Activated CD8-positive, alpha-beta memory T cell treated with anti-CD3 and anti-CD28 coated beads for 36 hours (primary cell): ENCODE measurements around the gene UMPS. TPM values are rescaled to one million over a fixed set of nuclear protein-coding genes. Genes with fewer than 3 reads are reported as not detected.
"Not testable (repeated sequence)": the region's sequence is repeated elsewhere in the genome, so short reads cannot be mapped to it uniquely, and the experiment has no call there.

Experiments used
- CTCF ChIA-PET: fragments of 350-600 bp; sonication (Branson Sonifier 250); formaldehyde crosslinking; loops from one replicate; lab custom pipeline; 2021; ENCODE audit warnings: antibody characterized with exemption; lab: Charles Lee
- POLR2A ChIA-PET: fragments of 350-600 bp; sonication (Branson Sonifier 250); formaldehyde crosslinking; loops from one replicate; lab custom pipeline; 2021; ENCODE audit warnings: antibody characterized with exemption; lab: Charles Lee
- total RNA-seq, 2 experiments: library from RNA; stranded (reverse); gene quantifications; one replicate each; pipeline ENCODE4 v1.2.3, GENCODE V29; 2021

Gene UMPS
- total RNA-seq, 2 experiments from 2014 or later = 77.3 to 93.2 TPM

- CTCF ChIA-PET = interaction anchor here (0.7 to 1.0 kb wide), 2 partner anchors 114 to 636 kb away, joined by 3 read pairs; no protein-coding TSS in a partner anchor
- POLR2A ChIA-PET = no interaction called here
Measured at GRCh38 chr3:124787476-124788195, 57.4 kb downstream of the UMPS start.

DNA sequence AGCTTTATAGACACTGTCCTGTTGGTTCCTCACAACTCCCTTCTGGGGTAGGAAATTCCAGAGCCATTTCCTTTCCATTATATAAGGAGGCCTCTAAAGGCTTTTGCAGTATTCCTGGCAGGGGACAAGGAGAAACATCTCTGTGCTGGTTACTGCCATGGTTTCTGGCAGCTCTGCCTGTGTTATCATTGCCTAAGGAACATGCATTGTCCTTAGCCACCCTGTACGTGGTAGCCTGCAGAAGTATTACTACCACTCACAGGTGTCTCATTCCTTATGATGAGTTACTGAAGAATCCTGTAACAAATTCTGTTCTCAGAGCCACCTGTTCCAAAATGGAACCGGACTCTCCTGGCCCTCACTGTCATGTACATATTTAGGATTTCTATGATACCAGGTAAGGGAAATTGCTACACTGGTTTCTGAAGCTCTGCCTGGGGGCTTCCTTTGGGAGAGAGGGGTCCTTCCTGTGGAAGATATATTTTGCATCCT is 58.0 kb downstream of the UMPS start:
- ChIA-PET POLR2A (no interaction called here), CTCF (interaction anchor here (0.7 kb wide), 1 partner anchor 635 kb away, joined by 3 read pairs; no protein-coding TSS in a partner anchor)

- POLR2A ChIA-PET, CTCF ChIA-PET: not testable (repeated sequence)
Measured at GRCh38 chr3:124789103-124789502, 58.9 kb downstream of the UMPS start.

DNA sequence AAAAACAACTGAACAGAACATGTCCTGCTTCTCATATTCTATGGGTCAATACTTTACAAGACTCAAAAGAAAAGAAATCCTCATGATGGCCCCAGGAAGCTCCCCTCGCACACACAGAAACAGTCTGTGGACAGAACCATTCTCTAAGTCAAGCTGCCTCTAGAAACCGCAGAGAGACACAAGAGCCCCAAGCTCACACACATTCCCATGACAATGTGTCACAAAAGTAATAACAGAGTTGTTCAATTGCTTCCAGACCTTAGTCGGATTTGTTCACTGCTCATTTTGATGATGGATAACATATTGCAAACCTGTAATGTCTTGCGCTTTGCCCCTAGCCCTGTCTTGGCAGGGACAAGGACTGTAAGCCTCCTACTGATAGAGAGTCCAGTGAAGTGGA is 60.9 kb downstream of the UMPS start:
- CTCF ChIA-PET = no interaction called here
- POLR2A ChIA-PET = no interaction called here

GRCh38 chr3:124791639-124792151 is 61.4 kb downstream of the UMPS start:
- ChIA-PET CTCF (no interaction called here), POLR2A (no interaction called here)

DNA sequence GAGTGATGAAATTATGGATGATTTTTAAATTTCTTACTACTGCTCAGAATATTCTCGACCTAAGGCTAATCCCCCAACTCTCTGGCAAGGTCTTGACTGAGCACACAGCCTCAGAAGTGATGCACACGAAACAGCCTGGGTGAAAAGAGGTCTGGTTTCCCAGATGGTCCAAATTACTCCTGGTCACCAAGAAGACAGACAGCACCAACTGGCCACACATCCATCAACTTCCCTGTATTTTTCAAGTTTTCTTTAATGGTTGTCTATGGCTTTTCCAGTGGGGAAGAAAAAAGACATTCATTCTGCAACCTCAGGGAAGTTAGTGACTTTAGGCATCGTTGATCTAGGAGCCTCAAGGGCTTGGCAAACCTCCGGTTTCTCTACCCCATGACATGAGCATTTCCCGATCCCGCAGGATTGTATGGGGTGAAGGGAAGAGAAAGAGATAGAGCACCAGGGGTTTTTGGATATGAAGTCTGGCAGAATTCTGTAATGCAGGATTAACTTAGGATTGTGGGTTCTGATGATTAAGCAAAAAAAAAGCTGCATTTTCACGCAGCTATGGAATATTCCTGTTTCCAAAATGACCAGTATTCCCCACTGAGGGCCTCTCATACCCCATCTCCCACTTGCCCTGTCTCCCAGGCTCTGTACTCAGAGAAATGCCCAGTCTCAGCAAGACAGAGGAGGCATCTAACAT is 62.2 kb downstream of the UMPS start:
- ChIA-PET CTCF (no interaction called here), POLR2A (no interaction called here)

DNA sequence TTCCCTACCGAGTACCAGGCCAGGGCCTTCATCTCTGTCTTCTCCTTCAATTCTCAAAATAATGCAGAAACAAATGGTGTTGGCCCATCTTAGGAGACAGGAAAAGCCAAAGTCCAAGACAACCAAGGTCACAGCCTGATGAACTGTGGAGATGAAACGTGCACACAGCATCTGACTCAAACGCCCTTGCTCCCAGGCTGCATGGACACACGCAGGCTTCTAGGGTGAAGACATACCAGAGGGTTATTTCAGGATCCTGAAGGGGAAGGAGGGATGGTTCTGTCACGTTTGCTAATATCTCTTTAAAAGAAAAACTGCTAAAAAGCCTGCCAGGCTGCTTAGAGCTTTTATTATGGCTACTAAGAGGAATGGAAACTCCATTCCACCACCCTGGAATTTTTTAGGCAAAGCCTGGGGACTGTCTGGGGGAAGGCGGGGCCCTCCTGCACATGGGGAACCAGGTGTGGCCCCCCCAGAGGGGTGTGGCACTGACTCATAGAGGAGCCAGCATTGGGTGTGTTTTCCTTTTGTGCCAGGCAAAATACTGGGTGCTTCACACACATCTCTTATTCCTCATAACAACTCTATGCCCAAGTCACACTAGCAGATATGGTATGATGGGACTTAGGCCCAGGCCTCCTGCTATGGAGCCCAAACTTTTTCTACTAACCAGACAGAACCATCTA is 62.9 kb downstream of the UMPS start:
- ChIA-PET POLR2A (no interaction called here), CTCF (no interaction called here)

DNA sequence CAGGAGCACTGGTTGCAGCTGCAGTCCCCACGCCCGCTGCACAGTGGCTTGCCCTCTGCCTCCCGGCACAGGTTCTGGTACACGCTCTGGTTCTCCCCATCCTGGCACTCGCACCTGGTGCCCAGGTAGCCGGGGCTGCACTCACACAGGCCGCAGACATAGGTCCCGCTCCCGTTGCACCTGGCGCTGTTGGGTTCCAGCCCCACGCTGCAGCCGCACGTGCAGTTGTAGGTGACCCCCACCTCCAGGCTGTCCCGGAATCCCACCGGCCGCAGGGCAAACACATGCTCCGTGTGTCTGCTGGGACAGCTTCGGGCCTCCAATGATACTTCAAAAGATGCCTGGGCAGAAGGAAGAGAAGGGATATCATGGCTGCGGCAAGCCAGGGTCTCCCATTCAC is 66.2 kb downstream of the UMPS start:
- POLR2A ChIA-PET = no interaction called here
- CTCF ChIA-PET = no interaction called here

- ChIA-PET CTCF (no interaction called here), POLR2A (interaction anchor here (0.5 kb wide), 1 partner anchor 31 kb away, joined by 5 read pairs; no protein-coding TSS in a partner anchor)
Measured at GRCh38 chr3:124797426-124797945, 67.2 kb downstream of the UMPS start.

Other genes starting within 250 kb of the UMPS start
- 1 to 10 TPM; 1.2 to 1.3 TPM for gene ITGB5, start 156.9 kb downstream of the UMPS start, total RNA-seq
- gene MUC13, start 204.3 kb downstream of the UMPS start, total RNA-seq = not detected